GM19240 (cell line): ENCODE data around the gene HDLBP.

ENCODE experiments used
- DNase-seq: peaks from one replicate; pipeline ENCODE4 v3.0.0; 2011; ENCODE audit warnings: low spot score; ENCODE audit not compliant: insufficient read length

The HDLBP gene

GRCh38 chr2:241178961-241179360 lies 136.5 kb downstream of the HDLBP start:
- no peak for DNase-seq

GRCh38 chr2:241177526-241178334 lies 137.7 kb downstream of the HDLBP start:
- no peak for DNase-seq
